Caco-2 (cell line): ENCODE measurements around the gene ELAVL1. TPM values are rescaled to one million over a fixed set of nuclear protein-coding genes. Genes with fewer than 3 reads are reported as not detected.

Experiments
- BruUV-seq: library from RNA; stranded (reverse); fragments of 400-500 nt; replicated peaks from 2 replicates; lab custom pipeline; 2021; lab: Mats Ljungman, UMichigan
- CTCF ChIA-PET: fragments of 300-600 bp; sonication (Branson Sonifier 250); formaldehyde crosslinking; loops from one replicate; lab custom pipeline; 2022; ENCODE audit warnings: antibody characterized with exemption; lab: Charles Lee
- POLR2A ChIA-PET: fragments of 300-600 bp; sonication (Branson Sonifier 250); formaldehyde crosslinking; loops from one replicate; lab custom pipeline; 2022; ENCODE audit warnings: antibody characterized with exemption; lab: Charles Lee
- DNase-seq, 2 experiments: peaks; one replicate each; pipeline versions ENCODE4 v3.0.0 to v3.0.0-alpha.2; 2020 to 2022
- H3K27me3 ChIP-seq: replicated peaks from 2 replicates; pipeline ENCODE4 v1.6.0; 2011; ENCODE audit warnings: low read length; ENCODE audit not compliant: control insufficient read depth, insufficient read depth
- H3K36me3 ChIP-seq: 2 replicates; pipeline ENCODE4 v1.5.1; 2011; ENCODE audit warnings: low read length; ENCODE audit not compliant: control insufficient read depth, insufficient read depth
- H3K4me1 ChIP-seq: fragments of 250-450 bp; sonication (Bioruptor Pico); 2 replicates; pipeline ENCODE4 v1.5.1; 2020; ENCODE audit warnings: mild to moderate bottlenecking
- H3K4me3 ChIP-seq: 2 replicates; pipeline ENCODE4 v1.5.1; 2011; ENCODE audit warnings: low read depth, mild to moderate bottlenecking, control low read depth, low read length
- H3K9me3 ChIP-seq: fragments of 250-450 bp; sonication (Bioruptor Pico); 2 replicates; pipeline ENCODE4 v1.5.1; 2020; ENCODE audit warnings: mild to moderate bottlenecking, moderate library complexity
- H3K27ac Mint-ChIP-seq: one replicate; pipeline ENCODE4 v1.8.0; 2022; ENCODE audit warnings: mixed read lengths; ENCODE audit not compliant: unreplicated experiment
- H3K27me3 Mint-ChIP-seq: one replicate; pipeline ENCODE4 v1.8.0; 2022; ENCODE audit warnings: mixed read lengths; ENCODE audit not compliant: insufficient read depth, unreplicated experiment
- H3K36me3 Mint-ChIP-seq: one replicate; pipeline ENCODE4 v1.8.0; 2022; ENCODE audit warnings: mild to moderate bottlenecking, mixed read lengths; ENCODE audit not compliant: insufficient read depth, unreplicated experiment
- H3K4me1 Mint-ChIP-seq: one replicate; pipeline ENCODE4 v1.8.0; 2022; ENCODE audit warnings: low read depth, mixed read lengths; ENCODE audit not compliant: unreplicated experiment
- H3K4me3 Mint-ChIP-seq: one replicate; pipeline ENCODE4 v1.8.0; 2022; ENCODE audit warnings: mild to moderate bottlenecking, moderate library complexity, mixed read lengths; ENCODE audit not compliant: unreplicated experiment
- H3K9me3 Mint-ChIP-seq: one replicate; pipeline ENCODE4 v1.8.0; 2022; ENCODE audit warnings: mixed read lengths; ENCODE audit not compliant: unreplicated experiment
- CTCF ChIP-seq, 2 experiments: fragments of 200-600 bp in 1 of 2; IDR thresholded peaks; 1 replicate in 1 of 2; 2 replicates in 1 of 2; pipeline versions ENCODE4 v1.5.1 to v1.8.0; 2011 to 2022; ENCODE audit warnings: antibody characterized with exemption in 1 of 2, control low read depth in 1 of 2, inconsistent platforms in 1 of 2, low read depth in 1 of 2, low read length in 1 of 2, mild to moderate bottlenecking in 1 of 2, moderate library complexity in 1 of 2; ENCODE audit not compliant: insufficient read depth in 1 of 2, severe bottlenecking in 1 of 2, unreplicated experiment in 1 of 2
- intact Hi-C: fragments of 100-400 bp; cut with micrococcal nuclease; formaldehyde crosslinking; loops from one replicate; pipeline ENCODE4 v1.10.0; 2022; ENCODE audit not compliant: unreplicated experiment
- total RNA-seq: library from RNA; stranded (reverse); gene quantifications from 2 replicates; pipeline ENCODE4 v1.2.3, GENCODE V29; 2022

The ELAVL1 gene
- total RNA-seq, 1 experiment from 2014 or later: 117 TPM

DNA sequence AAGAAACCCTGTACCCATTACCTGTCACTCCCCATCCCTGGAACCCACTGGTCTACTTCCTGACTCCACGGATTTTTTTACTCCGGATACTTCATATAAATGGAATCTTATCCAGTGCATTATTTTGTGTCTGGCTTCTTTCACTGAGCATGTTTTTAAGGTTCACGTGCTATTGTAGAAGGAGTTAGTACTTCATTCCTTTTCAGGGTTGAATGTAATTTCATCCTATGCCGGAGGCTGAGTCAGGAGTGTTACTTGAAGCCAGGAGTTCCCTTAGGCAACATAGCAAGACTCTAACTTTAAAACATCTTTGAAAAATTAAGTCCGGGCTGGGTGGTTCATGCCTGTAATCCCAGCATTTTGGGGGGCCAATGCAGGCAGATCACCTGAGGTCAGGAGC lies 17.9 kb upstream of the ELAVL1 start:
- H3K27me3 Mint-ChIP-seq: no peaks in the 10 kb centered on the region
- H3K4me3 ChIP-seq: no peak overlapping the region
- no peaks in the 10 kb centered on the region for H3K9me3 ChIP-seq
- H3K9me3 Mint-ChIP-seq: no peaks in the 10 kb centered on the region
- no peak for DNase-seq
- no peak overlapping the region for H3K27ac Mint-ChIP-seq
- intact Hi-C loops: no loop called here
- no TSS peak for BruUV-seq
- H3K27me3 ChIP-seq: no peaks in the 10 kb centered on the region
- peaks cover 24% of the 10 kb centered on the region for H3K4me1 ChIP-seq
- no peak overlapping the region for H3K4me3 Mint-ChIP-seq
- TF ChIP-seq CTCF (IDR thresholded peaks at IDR 0.05; ENCODE audit: insufficient read depth in 1 of 2, low read depth in 1 of 2, low read length in 1 of 2, severe bottlenecking in 1 of 2, unreplicated experiment in 1 of 2): no peak
- H3K36me3 Mint-ChIP-seq: peaks cover 6% of the 10 kb centered on the region
- ChIA-PET POLR2A (no interaction called here), CTCF (no interaction called here)
- H3K4me1 Mint-ChIP-seq: peaks cover 18% of the 10 kb centered on the region
- no peaks in the 10 kb centered on the region; the same call in 1 of the 2 replicates for H3K36me3 ChIP-seq

DNA sequence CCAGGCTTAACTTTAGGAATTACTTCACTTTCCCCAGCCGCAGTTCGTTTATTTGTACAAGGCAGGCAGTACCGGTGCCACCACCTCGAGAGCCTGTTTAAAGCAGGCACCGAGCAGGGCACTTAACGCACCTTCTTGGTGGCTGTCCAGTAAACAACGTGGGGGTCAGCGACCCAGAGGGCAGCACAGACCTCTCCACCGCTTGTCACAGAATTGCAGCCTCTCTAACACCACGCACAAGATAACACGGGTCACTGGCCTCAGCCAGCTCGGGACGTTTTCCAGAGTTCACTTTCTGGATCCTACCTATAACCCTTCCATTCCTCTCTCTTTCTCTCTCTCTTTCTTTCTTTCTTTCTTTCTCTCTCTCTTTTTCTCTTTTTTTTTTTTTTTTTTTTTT lies 16.8 kb upstream of the ELAVL1 start:
- intact Hi-C loops: no loop called here
- CTCF ChIA-PET: no interaction called here
- no peak for TF ChIP-seq CTCF (IDR thresholded peaks at IDR 0.05; ENCODE audit: insufficient read depth in 1 of 2, low read depth in 1 of 2, low read length in 1 of 2, severe bottlenecking in 1 of 2, unreplicated experiment in 1 of 2)
- H3K4me3 ChIP-seq: no peak overlapping the region
- no peaks in the 10 kb centered on the region for H3K36me3 ChIP-seq
- Mint-ChIP-seq H3K27me3 (no peaks in the 10 kb centered on the region), H3K36me3 (peaks cover 6% of the 10 kb centered on the region), H3K27ac (no peak overlapping the region), H3K9me3 (no peaks in the 10 kb centered on the region), H3K4me1 (peaks cover 15% of the 10 kb centered on the region), H3K4me3 (no peak overlapping the region)
- H3K27me3 ChIP-seq: no peaks in the 10 kb centered on the region
- no peaks in the 10 kb centered on the region for H3K9me3 ChIP-seq
- no TSS peak for BruUV-seq
- POLR2A ChIA-PET: no interaction called here
- H3K4me1 ChIP-seq: peaks cover 14% of the 10 kb centered on the region
- no peak for DNase-seq

GRCh38 chr19:8021374-8021773 lies 15.9 kb upstream of the ELAVL1 start:
- no peak overlapping the region for H3K4me3 ChIP-seq
- H3K4me1 Mint-ChIP-seq: peaks cover 12% of the 10 kb centered on the region
- H3K27me3 ChIP-seq: no peaks in the 10 kb centered on the region
- no peaks in the 10 kb centered on the region for H3K27me3 Mint-ChIP-seq
- intact Hi-C loops: no loop called here
- DNase-seq: no peak
- peaks cover 11% of the 10 kb centered on the region for H3K4me1 ChIP-seq
- peaks cover 7% of the 10 kb centered on the region for H3K36me3 Mint-ChIP-seq
- H3K36me3 ChIP-seq: no peaks in the 10 kb centered on the region
- TF ChIP-seq CTCF (IDR thresholded peaks at IDR 0.05; ENCODE audit: insufficient read depth in 1 of 2, low read depth in 1 of 2, low read length in 1 of 2, severe bottlenecking in 1 of 2, unreplicated experiment in 1 of 2): no peak
- H3K9me3 Mint-ChIP-seq: no peaks in the 10 kb centered on the region
- H3K9me3 ChIP-seq: no peaks in the 10 kb centered on the region
- H3K4me3 Mint-ChIP-seq: no peak overlapping the region
- no TSS peak for BruUV-seq
- POLR2A ChIA-PET: no interaction called here
- CTCF ChIA-PET: no interaction called here
- no peak overlapping the region for H3K27ac Mint-ChIP-seq
